HepG2 (cell line): ENCODE measurements around the gene TTLL12. TPM values are rescaled to one million over a fixed set of nuclear protein-coding genes. Genes with fewer than 3 reads are reported as not detected.
A peak's percentile ranks its signal among the peaks of the same experiment; 100 is the strongest.

Experiments
- BHLHE40 ChIP-seq: IDR thresholded peaks from 2 replicates; pipeline ENCODE4 v1.6.1; 2011; ENCODE audit warnings: low read length, improper control_type of control experiment
- CEBPG ChIP-seq: IDR thresholded peaks from 2 replicates; pipeline ENCODE4 v1.6.1; 2016
- DPF2 ChIP-seq: sonication (generic); formaldehyde crosslinking; IDR thresholded peaks from 2 replicates; pipeline ENCODE4 v1.4.0; 2020; ENCODE audit warnings: mild to moderate bottlenecking, low read depth, missing genetic modification reagents, borderline replicate concordance
- KDM4B ChIP-seq: sonication (generic); formaldehyde crosslinking; IDR thresholded peaks from 2 replicates; pipeline ENCODE4 v1.4.0; 2020; ENCODE audit warnings: missing genetic modification reagents
- MXI1 ChIP-seq: IDR thresholded peaks from 3 replicates; pipeline ENCODE4 v1.6.1; 2012; ENCODE audit warnings: low read depth, low read length, inconsistent platforms, borderline replicate concordance
- RBAK ChIP-seq: sonication (generic); formaldehyde crosslinking; IDR thresholded peaks from 2 replicates; pipeline ENCODE4 v1.5.1; 2020; ENCODE audit warnings: mild to moderate bottlenecking, missing genetic modification reagents
- SKI ChIP-seq: fragments of 450-650 bp; IDR thresholded peaks from one replicate; pipeline ENCODE4 v1.6.1; 2018; ENCODE audit warnings: mild to moderate bottlenecking; ENCODE audit not compliant: partially characterized antibody
- SRY ChIP-seq: sonication (generic); formaldehyde crosslinking; IDR thresholded peaks from 2 replicates; pipeline ENCODE4 v1.8.0; 2022; ENCODE audit warnings: mild to moderate bottlenecking, missing genetic modification reagents
- U2AF2 ChIP-seq: fragments of 200-400 bp; formaldehyde crosslinking; IDR thresholded peaks from 2 replicates; pipeline ENCODE4 v1.6.1; 2017; ENCODE audit warnings: low read depth, mild to moderate bottlenecking, low read length
- ZNF512B ChIP-seq: sonication (generic); formaldehyde crosslinking; IDR thresholded peaks from 2 replicates; pipeline ENCODE4 v1.5.1; 2020; ENCODE audit warnings: missing genetic modification reagents, mild to moderate bottlenecking, borderline replicate concordance
- ZNF652 ChIP-seq: IDR thresholded peaks from 2 replicates; pipeline ENCODE4 v1.6.1; 2016; ENCODE audit warnings: low read depth, borderline replicate concordance
- ZNF773 ChIP-seq: sonication (generic); formaldehyde crosslinking; IDR thresholded peaks from 2 replicates; pipeline ENCODE4 v1.4.0; 2020; ENCODE audit warnings: missing genetic modification reagents, borderline replicate concordance
- polyA plus RNA-seq, 8 experiments: library from polyadenylated mRNA; depleted of rRNA in 3 of 8; stranded (reverse) in 7 of 8; unstranded in 1 of 8; fragments of >200 nt; fragmentation: Illumina TruSeq in 4 of 8; extraction: Trizol in 4 of 8; gene quantifications; 2 replicates each; pipeline versions ENCODE4 v1.2.1 to v1.2.3, GENCODE V29; 2011 to 2016; ENCODE audit warnings: low read depth in 4 of 8, missing spikeins in 1 of 8, mixed read lengths in 1 of 8; ENCODE audit not compliant: insufficient read depth in 1 of 8
- total RNA-seq, 5 experiments: library from RNA; depleted of rRNA; stranded (reverse); fragments of >200 nt; fragmentation: Illumina TruSeq; extraction: Trizol; gene quantifications; 2 replicates each; pipeline ENCODE4 v1.2.3, GENCODE V29; 2016; ENCODE audit warnings: low read depth in 1 of 5
- TF ChIP-seq, protein P1 (sequence below): IDR thresholded peaks from 2 replicates; pipeline ENCODE4 v1.6.1; 2016; ENCODE audit warnings: low read depth, missing genetic modification reagents, missing compliant biosample characterization
- TF ChIP-seq, protein P2 (sequence below): fragments of 450-650 bp; IDR thresholded peaks from 2 replicates; pipeline ENCODE4 v1.6.1; 2017
- TF ChIP-seq, protein P3 (sequence below): sonication (generic); formaldehyde crosslinking; IDR thresholded peaks from 2 replicates; pipeline ENCODE4 v1.8.1; 2023; ENCODE audit warnings: mild to moderate bottlenecking, moderate library complexity, missing genetic modification reagents
- TF ChIP-seq, protein P4 (sequence below): sonication (generic); formaldehyde crosslinking; conservative IDR thresholded peaks from 2 replicates; pipeline ENCODE4 v1.4.0; 2020; ENCODE audit warnings: missing genetic modification reagents

The TTLL12 gene
- total and polyA plus RNA-seq, 2 of the 13 experiments (the other 11 are each of a cell fraction or from before 2014, with no cell fraction given) = 11.9 to 38.1 TPM

DNA sequence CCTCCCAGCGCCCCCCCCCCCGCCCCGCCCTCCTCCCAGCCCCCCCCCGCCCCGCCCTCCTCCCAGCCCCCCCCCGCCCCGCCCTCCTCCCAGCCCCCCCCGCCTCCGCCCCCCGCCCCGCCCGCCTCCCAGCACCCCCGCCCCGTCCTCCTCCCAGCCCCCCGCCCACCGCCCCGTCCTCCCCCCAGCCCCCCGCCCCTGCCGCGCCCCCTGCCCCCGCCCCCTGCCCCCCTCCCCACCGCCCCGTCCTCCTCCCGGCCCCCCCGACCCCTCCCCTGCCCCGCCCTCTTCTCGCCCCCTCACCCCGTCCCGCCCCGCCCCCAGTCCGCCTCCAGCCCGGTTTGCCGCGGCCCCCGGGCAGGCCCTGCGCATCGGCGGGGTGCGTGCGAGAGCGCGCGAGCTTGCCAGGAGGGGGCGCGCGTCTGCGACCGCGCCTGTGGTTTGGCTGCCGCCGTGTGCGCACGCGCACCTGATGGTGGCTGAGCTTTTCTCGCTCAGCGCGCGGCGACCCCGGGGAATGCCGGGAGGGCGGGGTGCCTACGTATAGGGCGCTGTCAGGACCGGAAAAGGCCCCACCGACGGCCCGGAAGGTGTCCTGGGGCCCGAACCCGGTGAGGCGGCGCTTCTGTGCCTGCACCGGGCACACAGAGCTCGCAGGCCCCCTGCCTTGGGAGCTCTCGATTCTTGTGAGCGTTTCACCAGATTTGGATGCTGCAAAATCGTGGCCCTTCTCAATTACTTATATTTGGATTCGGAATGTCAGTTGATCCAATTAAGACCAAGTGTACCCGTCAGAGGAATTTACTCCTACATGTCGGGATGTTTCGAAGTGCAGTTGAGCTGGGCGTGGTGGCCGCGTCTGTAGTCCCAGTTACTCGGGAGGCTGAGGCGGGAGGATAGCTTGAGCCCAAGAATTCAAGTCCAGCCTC is 501 bp upstream of the TTLL12 start (continued):
- no peak for TF ChIP-seq ZNF512B (CRISPR knock-in tag)
- no peak for TF ChIP-seq RBAK (CRISPR knock-in tag)
- TF ChIP-seq, protein P1, sequence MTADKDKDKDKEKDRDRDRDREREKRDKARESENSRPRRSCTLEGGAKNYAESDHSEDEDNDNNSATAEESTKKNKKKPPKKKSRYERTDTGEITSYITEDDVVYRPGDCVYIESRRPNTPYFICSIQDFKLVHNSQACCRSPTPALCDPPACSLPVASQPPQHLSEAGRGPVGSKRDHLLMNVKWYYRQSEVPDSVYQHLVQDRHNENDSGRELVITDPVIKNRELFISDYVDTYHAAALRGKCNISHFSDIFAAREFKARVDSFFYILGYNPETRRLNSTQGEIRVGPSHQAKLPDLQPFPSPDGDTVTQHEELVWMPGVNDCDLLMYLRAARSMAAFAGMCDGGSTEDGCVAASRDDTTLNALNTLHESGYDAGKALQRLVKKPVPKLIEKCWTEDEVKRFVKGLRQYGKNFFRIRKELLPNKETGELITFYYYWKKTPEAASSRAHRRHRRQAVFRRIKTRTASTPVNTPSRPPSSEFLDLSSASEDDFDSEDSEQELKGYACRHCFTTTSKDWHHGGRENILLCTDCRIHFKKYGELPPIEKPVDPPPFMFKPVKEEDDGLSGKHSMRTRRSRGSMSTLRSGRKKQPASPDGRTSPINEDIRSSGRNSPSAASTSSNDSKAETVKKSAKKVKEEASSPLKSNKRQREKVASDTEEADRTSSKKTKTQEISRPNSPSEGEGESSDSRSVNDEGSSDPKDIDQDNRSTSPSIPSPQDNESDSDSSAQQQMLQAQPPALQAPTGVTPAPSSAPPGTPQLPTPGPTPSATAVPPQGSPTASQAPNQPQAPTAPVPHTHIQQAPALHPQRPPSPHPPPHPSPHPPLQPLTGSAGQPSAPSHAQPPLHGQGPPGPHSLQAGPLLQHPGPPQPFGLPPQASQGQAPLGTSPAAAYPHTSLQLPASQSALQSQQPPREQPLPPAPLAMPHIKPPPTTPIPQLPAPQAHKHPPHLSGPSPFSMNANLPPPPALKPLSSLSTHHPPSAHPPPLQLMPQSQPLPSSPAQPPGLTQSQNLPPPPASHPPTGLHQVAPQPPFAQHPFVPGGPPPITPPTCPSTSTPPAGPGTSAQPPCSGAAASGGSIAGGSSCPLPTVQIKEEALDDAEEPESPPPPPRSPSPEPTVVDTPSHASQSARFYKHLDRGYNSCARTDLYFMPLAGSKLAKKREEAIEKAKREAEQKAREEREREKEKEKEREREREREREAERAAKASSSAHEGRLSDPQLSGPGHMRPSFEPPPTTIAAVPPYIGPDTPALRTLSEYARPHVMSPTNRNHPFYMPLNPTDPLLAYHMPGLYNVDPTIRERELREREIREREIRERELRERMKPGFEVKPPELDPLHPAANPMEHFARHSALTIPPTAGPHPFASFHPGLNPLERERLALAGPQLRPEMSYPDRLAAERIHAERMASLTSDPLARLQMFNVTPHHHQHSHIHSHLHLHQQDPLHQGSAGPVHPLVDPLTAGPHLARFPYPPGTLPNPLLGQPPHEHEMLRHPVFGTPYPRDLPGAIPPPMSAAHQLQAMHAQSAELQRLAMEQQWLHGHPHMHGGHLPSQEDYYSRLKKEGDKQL = no peak
- TF ChIP-seq U2AF2 = no peak
- TF ChIP-seq CEBPG (CRISPR knock-in tag) = no peak
- peak; percentile 45 for TF ChIP-seq SKI
- TF ChIP-seq MXI1 = peak; percentile 73; the same call in 2 of the 3 replicates
- no peak for TF ChIP-seq DPF2
- peak; percentile 70; the same call in 1 of the 2 replicates for TF ChIP-seq SRY (CRISPR knock-in tag)
- TF ChIP-seq, protein P2, sequence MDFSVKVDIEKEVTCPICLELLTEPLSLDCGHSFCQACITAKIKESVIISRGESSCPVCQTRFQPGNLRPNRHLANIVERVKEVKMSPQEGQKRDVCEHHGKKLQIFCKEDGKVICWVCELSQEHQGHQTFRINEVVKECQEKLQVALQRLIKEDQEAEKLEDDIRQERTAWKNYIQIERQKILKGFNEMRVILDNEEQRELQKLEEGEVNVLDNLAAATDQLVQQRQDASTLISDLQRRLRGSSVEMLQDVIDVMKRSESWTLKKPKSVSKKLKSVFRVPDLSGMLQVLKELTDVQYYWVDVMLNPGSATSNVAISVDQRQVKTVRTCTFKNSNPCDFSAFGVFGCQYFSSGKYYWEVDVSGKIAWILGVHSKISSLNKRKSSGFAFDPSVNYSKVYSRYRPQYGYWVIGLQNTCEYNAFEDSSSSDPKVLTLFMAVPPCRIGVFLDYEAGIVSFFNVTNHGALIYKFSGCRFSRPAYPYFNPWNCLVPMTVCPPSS = no peak
- no peak for TF ChIP-seq ZNF773 (CRISPR knock-in tag)
- TF ChIP-seq ZNF652 (CRISPR knock-in tag) = no peak
- peak; percentile 85; the same call in 1 of the 2 replicates for TF ChIP-seq KDM4B (CRISPR knock-in tag)
- TF ChIP-seq BHLHE40 = peak; percentile 50
- TF ChIP-seq, protein P3, sequence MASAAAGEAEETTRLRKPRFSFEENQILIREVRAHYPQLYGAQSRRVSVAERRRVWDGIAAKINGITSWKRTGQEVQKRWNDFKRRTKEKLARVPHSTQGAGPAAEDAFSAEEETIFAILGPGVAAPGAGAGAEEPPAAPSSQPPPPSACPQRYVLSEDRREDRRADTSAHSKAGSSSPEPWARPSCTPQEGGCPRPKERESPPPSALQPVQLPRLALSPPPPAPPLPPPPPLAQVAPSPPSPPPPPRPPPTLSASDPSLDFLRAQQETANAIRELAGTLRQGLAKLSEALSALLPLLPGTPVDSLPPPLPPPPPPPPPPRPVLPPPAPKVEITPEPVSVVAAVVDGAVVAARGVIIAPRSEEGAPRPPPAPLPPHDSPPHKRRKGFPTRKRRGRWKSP (CRISPR knock-in tag) = no peak
- TF ChIP-seq, protein P4, sequence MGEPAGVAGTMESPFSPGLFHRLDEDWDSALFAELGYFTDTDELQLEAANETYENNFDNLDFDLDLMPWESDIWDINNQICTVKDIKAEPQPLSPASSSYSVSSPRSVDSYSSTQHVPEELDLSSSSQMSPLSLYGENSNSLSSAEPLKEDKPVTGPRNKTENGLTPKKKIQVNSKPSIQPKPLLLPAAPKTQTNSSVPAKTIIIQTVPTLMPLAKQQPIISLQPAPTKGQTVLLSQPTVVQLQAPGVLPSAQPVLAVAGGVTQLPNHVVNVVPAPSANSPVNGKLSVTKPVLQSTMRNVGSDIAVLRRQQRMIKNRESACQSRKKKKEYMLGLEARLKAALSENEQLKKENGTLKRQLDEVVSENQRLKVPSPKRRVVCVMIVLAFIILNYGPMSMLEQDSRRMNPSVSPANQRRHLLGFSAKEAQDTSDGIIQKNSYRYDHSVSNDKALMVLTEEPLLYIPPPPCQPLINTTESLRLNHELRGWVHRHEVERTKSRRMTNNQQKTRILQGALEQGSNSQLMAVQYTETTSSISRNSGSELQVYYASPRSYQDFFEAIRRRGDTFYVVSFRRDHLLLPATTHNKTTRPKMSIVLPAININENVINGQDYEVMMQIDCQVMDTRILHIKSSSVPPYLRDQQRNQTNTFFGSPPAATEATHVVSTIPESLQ (CRISPR knock-in tag) = no peak; the same call in 1 of the 2 replicates
